ENCODE results near the gene INTS1.

The INTS1 gene

DNA sequence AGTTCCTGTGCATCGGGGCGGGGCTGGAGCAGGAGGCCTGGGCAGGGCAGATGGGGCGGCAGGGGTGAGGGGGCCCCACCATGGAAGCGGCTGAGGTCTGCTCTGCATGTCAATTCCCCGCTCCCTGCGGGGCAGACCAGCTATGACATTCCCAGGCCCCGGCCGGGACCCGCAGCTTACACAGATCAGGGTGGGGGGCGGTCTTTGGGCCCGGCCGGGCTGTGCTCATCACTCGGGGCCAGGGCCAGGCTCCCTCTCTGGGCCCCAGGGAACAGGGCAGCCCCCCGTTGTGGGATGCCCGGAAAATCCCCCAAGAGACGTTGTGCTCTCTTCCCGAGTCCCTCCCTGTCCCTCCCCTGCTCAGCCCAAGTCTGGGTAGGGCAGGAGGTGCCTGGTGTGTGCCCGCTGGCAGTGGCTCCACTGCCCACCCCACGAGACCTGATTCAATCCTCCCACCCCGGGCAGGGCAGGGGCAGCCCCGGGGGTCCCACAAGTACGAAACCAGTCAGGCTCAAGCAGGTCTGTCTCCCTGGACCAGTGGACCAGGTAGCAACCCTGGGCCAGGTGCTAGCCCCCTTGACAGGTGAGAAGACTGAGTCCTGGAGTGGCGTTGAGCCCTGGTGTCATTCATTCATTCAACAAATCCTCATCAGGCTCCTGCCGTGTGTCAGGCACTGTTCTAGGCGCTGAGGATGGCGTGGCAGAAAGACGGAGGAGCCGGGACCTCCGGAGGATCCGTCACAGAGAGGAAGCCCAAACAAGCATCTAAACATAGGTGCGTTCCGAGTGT, 73.9 kb downstream of the INTS1 start:
- no peak overlapping the region for H3K4me3 ChIP-seq (ENCODE audit: low read depth, low read length)
- TF ChIP-seq, protein P1, sequence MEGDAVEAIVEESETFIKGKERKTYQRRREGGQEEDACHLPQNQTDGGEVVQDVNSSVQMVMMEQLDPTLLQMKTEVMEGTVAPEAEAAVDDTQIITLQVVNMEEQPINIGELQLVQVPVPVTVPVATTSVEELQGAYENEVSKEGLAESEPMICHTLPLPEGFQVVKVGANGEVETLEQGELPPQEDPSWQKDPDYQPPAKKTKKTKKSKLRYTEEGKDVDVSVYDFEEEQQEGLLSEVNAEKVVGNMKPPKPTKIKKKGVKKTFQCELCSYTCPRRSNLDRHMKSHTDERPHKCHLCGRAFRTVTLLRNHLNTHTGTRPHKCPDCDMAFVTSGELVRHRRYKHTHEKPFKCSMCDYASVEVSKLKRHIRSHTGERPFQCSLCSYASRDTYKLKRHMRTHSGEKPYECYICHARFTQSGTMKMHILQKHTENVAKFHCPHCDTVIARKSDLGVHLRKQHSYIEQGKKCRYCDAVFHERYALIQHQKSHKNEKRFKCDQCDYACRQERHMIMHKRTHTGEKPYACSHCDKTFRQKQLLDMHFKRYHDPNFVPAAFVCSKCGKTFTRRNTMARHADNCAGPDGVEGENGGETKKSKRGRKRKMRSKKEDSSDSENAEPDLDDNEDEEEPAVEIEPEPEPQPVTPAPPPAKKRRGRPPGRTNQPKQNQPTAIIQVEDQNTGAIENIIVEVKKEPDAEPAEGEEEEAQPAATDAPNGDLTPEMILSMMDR (IDR thresholded peaks at IDR 0.05; ENCODE audit: borderline replicate concordance, insufficient read depth, low read depth, low read length), result no peak

DNA sequence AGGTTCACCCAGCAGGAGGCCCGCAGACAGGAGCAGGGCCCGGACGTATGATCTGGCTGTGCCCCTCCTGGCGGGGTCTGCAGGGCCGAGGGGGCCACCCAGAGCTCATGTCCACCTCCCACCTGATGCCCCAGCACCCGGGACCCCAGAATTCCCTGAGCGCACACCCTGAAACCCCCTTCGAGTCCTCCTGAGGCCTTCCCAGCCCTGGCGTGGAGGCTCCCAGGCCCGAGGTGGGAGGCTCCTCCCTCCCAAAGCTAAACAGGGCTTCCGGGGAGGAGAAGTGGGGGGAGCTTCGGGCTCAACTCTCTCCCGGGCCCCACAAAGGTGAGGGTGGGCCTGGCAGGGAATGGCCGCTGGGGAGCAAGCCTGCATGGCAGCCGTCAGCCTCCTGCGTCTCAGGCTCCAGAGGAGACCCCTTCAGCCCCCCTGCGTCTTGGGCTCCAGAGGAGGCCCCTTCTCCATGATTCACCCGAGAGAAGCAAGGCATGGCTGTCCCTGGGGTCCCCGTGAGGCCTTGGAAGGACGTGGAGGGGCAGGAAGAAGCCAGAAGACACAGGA, 75.2 kb downstream of the INTS1 start:
- TF ChIP-seq, protein P1 (IDR thresholded peaks at IDR 0.05; ENCODE audit: borderline replicate concordance, insufficient read depth, low read depth, low read length), result no peak

DNA sequence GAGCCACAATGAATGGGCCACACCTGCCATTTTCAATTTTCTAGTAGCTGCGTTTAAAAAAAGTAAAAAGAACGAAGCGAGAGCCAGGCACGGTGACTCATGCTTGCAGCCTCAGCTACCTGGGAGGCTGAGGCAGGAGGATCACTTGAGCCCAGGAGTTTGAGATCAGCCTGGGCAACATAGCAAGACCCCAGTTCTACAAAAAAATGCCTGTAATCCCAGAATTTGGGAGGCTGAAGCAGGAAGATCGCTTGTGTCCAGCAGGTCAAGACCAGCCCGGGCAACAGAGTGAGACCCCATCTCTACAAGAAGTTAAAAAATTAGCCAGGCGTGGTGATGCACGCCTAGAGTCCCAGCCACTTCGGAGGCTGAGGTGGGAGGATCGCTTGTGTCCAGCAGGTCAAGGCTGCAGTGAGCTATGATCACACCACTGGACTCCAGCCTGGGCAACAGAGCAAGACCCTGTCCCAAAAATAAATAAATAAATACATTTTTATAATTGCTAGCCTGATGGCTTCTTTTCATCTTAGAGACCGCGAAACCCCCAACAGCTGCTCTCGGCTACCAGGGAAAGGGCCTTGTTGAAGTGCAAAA, 77.0 kb downstream of the INTS1 start:
- TF ChIP-seq, protein P1 (IDR thresholded peaks at IDR 0.05; ENCODE audit: borderline replicate concordance, insufficient read depth, low read depth, low read length), result no peak
- no peak overlapping the region for H3K4me3 ChIP-seq (ENCODE audit: low read depth, low read length)

More for the DNA sequence above, 75.2 kb downstream of the INTS1 start:
- H3K4me3 ChIP-seq (ENCODE audit: low read depth, low read length), result no peak overlapping the region

DNA sequence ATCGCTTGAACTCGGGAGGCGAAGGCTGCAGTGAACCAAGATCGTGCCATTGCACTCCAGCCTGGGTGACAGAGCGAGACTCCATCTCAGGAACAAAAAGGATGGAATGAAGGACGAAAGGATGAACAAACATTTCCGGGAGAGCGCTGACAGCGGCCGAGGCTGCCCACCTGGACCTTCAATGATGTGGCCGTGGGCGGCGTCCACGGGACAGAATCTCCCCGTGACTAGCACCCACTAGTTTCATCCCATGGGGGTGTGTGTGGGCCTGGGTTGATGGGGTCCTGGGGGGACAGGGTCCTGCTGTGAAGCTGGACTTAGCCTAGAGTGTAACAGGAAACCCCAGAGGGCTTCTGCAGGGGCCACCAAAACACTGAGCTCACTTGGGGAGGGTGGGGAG, 77.7 kb downstream of the INTS1 start:
- TF ChIP-seq, protein P1 (IDR thresholded peaks at IDR 0.05; ENCODE audit: borderline replicate concordance, insufficient read depth, low read depth, low read length), result no peak

DNA sequence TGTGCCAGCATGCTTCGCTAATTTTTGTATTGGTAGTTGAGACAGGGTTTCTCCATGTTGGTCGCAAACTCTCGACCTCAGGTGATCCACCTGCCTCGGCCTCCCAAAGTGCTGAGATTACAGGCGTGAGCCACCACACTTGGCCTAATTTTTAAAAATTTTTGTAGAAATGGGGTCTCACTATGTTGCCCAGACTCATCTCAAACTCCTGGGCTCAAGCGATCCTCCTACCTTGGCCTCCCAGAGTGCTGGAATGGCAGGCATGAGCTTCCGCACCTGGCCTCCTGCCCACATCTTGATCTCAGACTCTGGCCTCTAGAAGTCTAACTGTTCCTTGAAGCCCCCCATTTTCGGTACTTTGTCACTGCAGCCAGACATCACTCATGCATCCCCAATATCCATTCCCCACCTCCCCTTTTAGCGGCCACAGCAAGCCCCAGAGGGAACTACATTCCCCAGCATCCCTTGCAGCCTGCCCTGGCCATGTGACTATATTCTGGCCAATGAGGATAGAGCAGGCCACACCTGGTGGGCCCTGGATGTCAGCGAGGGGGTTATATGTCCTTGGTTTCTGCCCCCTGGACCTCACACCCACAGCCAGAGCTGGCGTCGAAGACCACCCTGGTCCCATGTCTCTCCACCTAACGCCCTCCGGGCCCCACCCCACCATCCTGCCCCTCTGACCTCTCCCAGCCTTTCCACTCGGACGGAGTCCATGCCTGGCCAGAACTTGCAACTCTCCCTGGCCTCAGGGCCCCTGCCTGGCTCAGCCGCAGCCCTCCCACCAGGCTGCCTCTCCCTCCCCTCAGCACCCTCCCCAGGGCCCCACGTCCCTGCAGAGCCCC, 78.7 kb downstream of the INTS1 start:
- H3K4me3 ChIP-seq (ENCODE audit: low read depth, low read length), result no peak overlapping the region
- TF ChIP-seq, protein P1 (IDR thresholded peaks at IDR 0.05; ENCODE audit: borderline replicate concordance, insufficient read depth, low read depth, low read length), result no peak

More for the DNA sequence above, 77.7 kb downstream of the INTS1 start:
- H3K4me3 ChIP-seq (ENCODE audit: low read depth, low read length), result no peak overlapping the region

- TF ChIP-seq, protein P1 (IDR thresholded peaks at IDR 0.05; ENCODE audit: borderline replicate concordance, insufficient read depth, low read depth, low read length), result no peak
- H3K4me3 ChIP-seq (ENCODE audit: low read depth, low read length), result no peak overlapping the region
Measured at GRCh38 chr7:1424041-1424440, 80.1 kb downstream of the INTS1 start.
